Measurements from ENCODE around the gene SETD1A.
"Not testable (repeated sequence)": the region's sequence is repeated elsewhere in the genome, so short reads cannot be mapped to it uniquely, and the experiment has no call there.

The SETD1A gene

GRCh38 chr16:30929167-30929566, 28.4 kb upstream of the SETD1A start:
- DNase-seq (ENCODE audit: low read depth in 2 of 2), result no peak

- DNase-seq (ENCODE audit: low read depth in 2 of 2), result no peak
Measured at GRCh38 chr16:30930160-30930571, 27.4 kb upstream of the SETD1A start.

- DNase-seq (ENCODE audit: low read depth in 2 of 2), result no peak
Measured at GRCh38 chr16:30931068-30931650, 26.4 kb upstream of the SETD1A start.

GRCh38 chr16:30934827-30935557, 22.6 kb upstream of the SETD1A start:
- no peak for DNase-seq (ENCODE audit: low read depth in 2 of 2)

GRCh38 chr16:30937692-30938091, 19.9 kb upstream of the SETD1A start:
- DNase-seq (ENCODE audit: low read depth in 2 of 2), result no peak

GRCh38 chr16:30939571-30939970, 18.0 kb upstream of the SETD1A start:
- DNase-seq (ENCODE audit: low read depth in 2 of 2), result not testable (repeated sequence)

GRCh38 chr16:30941600-30942425, 15.7 kb upstream of the SETD1A start:
- DNase-seq (ENCODE audit: low read depth in 2 of 2), result peak; percentile 37 to 54

GRCh38 chr16:30942426-30942806, 15.1 kb upstream of the SETD1A start:
- DNase-seq (ENCODE audit: low read depth in 2 of 2), result no peak

GRCh38 chr16:30944352-30944751, 13.2 kb upstream of the SETD1A start:
- no peak for DNase-seq (ENCODE audit: low read depth in 2 of 2)

- no peak for DNase-seq (ENCODE audit: low read depth in 2 of 2)
Measured at GRCh38 chr16:30946671-30947540, 10.6 kb upstream of the SETD1A start.

- no peak for DNase-seq (ENCODE audit: low read depth in 2 of 2)
Measured at GRCh38 chr16:30947541-30947858, 10.1 kb upstream of the SETD1A start.

GRCh38 chr16:30947859-30948666, 9.5 kb upstream of the SETD1A start:
- DNase-seq (ENCODE audit: low read depth in 2 of 2), result no peak

GRCh38 chr16:30948667-30949649, 8.6 kb upstream of the SETD1A start, which contains the start of gene ORAI3:
ORAI3 (plus strand) TSS chr16:30949068; CDS start chr16:30949290, 222 bp downstream.
- DNase-seq (ENCODE audit: low read depth in 2 of 2), result peak in 1 of 2 donors; percentile 24

GRCh38 chr16:30949650-30950515, 7.7 kb upstream of the SETD1A start:
- DNase-seq (ENCODE audit: low read depth in 2 of 2), result no peak

GRCh38 chr16:30950516-30951065, 7.0 kb upstream of the SETD1A start:
- no peak for DNase-seq (ENCODE audit: low read depth in 2 of 2)

- DNase-seq (ENCODE audit: low read depth in 2 of 2), result no peak
Measured at GRCh38 chr16:30951193-30951592, 6.4 kb upstream of the SETD1A start.

GRCh38 chr16:30951750-30952149, 5.8 kb upstream of the SETD1A start:
- DNase-seq (ENCODE audit: low read depth in 2 of 2), result no peak

- DNase-seq (ENCODE audit: low read depth in 2 of 2), result no peak
Measured at GRCh38 chr16:30953111-30953510, 4.4 kb upstream of the SETD1A start.

Measured in activated CD4-positive, alpha-beta T cell treated with anti-CD3 and anti-CD28 coated beads for 24 hours (primary cell).